IPS-18c (cell line): ENCODE results near the gene SPANXB1.
"Not testable (repeated sequence)": the region's sequence is repeated elsewhere in the genome, so short reads cannot be mapped to it uniquely, and the experiment has no call there.

Experiments
- H3K4me3 ChIP-seq: 2 replicates; pipeline ENCODE4 v1.7.0; 2013; ENCODE audit warnings: low read depth, mild to moderate bottlenecking, low read length, moderate library complexity; ENCODE audit not compliant: insufficient read depth
- H3K9me3 ChIP-seq: one replicate; pipeline ENCODE4 v1.6.1; 2013; ENCODE audit warnings: mild to moderate bottlenecking, low read length, moderate library complexity; ENCODE audit not compliant: control insufficient read depth, insufficient read depth

SPANXB1 gene

GRCh38 chrX:141002568-141002967 is at the start of gene SPANXB1:
Gene SPANXB1 (plus strand): TSS chrX:141002594. CDS start chrX:141002694, 100 bp downstream.
- H3K9me3 ChIP-seq, H3K4me3 ChIP-seq: not testable (repeated sequence)

GRCh38 chrX:140967036-140967435 is 35.4 kb upstream of the SPANXB1 start:
- no peak overlapping the region for H3K4me3 ChIP-seq
- H3K9me3 ChIP-seq: no peaks in the 10 kb centered on the region

GRCh38 chrX:140971099-140971795 is 31.1 kb upstream of the SPANXB1 start:
- Histone ChIP-seq H3K9me3 (peaks cover 3% of the 10 kb centered on the region), H3K4me3 (no peak overlapping the region)

- Histone ChIP-seq H3K4me3 (no peak overlapping the region), H3K9me3 (peaks cover 3% of the 10 kb centered on the region)
Measured at GRCh38 chrX:140975472-140975871, 26.9 kb upstream of the SPANXB1 start.

GRCh38 chrX:140980271-140980670 is 22.1 kb upstream of the SPANXB1 start:
- Histone ChIP-seq H3K4me3 (no peak overlapping the region), H3K9me3 (peaks cover 3% of the 10 kb centered on the region)

- H3K4me3 ChIP-seq: no peak overlapping the region
- H3K9me3 ChIP-seq: no peaks in the 10 kb centered on the region
Measured at GRCh38 chrX:140983730-140984129, 18.7 kb upstream of the SPANXB1 start.

GRCh38 chrX:141005243-141005642 is 2.8 kb downstream of the SPANXB1 start:
- not testable (repeated sequence) for H3K4me3 ChIP-seq, H3K9me3 ChIP-seq

- not testable (repeated sequence) for H3K4me3 ChIP-seq, H3K9me3 ChIP-seq
Measured at GRCh38 chrX:141044246-141044645, 41.9 kb downstream of the SPANXB1 start.

GRCh38 chrX:141049878-141050277 is 47.5 kb downstream of the SPANXB1 start:
- H3K9me3 ChIP-seq, H3K4me3 ChIP-seq: not testable (repeated sequence)

- H3K4me3 ChIP-seq, H3K9me3 ChIP-seq: not testable (repeated sequence)
Measured at GRCh38 chrX:141052098-141052497, 49.7 kb downstream of the SPANXB1 start.
